ENCODE results near the gene NAB2.

- TF ChIP-seq CTCF (IDR thresholded peaks at IDR 0.05; ENCODE audit: low read depth, low read length) (no peak), POLR2A (IDR thresholded peaks at IDR 0.05; ENCODE audit: extremely low read depth, insufficient read length) (peak; percentile 60), MAX (IDR thresholded peaks at IDR 0.05; ENCODE audit: low read depth, low read length) (peak; percentile 54)
Observed at GRCh38 chr12:57087691-57088353, 1.1 kb upstream of the NAB2 start.
